ENCODE data around the gene C1orf185. TPM values are rescaled to one million over a fixed set of nuclear protein-coding genes. Genes with fewer than 3 reads are reported as not detected.
A peak's percentile ranks its signal among the peaks of the same experiment; 100 is the strongest.

C1orf185 gene
- total and polyA plus RNA-seq, 9 of the 15 experiments (the other 6 are each of a cell fraction or from before 2014, with no cell fraction given) = not detected

- TF ChIP-seq DMBX1 (CRISPR knock-in tag; IDR thresholded peaks at IDR 0.05; ENCODE audit: borderline replicate concordance) (peak; percentile 28; the same call in 1 of the 2 replicates), MXD1 (CRISPR knock-in tag; IDR thresholded peaks at IDR 0.05; ENCODE audit: borderline replicate concordance, poor library complexity, severe bottlenecking) (no peak), GTF2E2 (tag; IDR thresholded peaks at IDR 0.05) (no peak), RBM34 (IDR thresholded peaks at IDR 0.05; ENCODE audit: borderline replicate concordance, insufficient read depth, low read length) (no peak), CBX3 (IDR thresholded peaks at IDR 0.05; ENCODE audit: borderline replicate concordance in 1 of 2, low read length in 2 of 2) (no peak), ZSCAN29 (IDR thresholded peaks at IDR 0.05) (no peak), FOXJ2 (tag; IDR thresholded peaks at IDR 0.05) (0 out of 2 replicates have a peak, but pooled peaks have one; percentile 11), USF1 (CRISPR knock-in tag; IDR thresholded peaks at IDR 0.05) (no peak), CREB1 (IDR thresholded peaks at IDR 0.05) (no peak), CREB1 (CRISPR knock-in tag; IDR thresholded peaks at IDR 0.05) (no peak), HNRNPL (IDR thresholded peaks at IDR 0.05; ENCODE audit: low read depth, low read length) (no peak), HSF4 (CRISPR knock-in tag; IDR thresholded peaks at IDR 0.05; ENCODE audit: borderline replicate concordance) (no peak), CTCF (IDR thresholded peaks at IDR 0.05 in 2 of 3, conservative IDR thresholded peaks at IDR 0.05 in 1 of 3; ENCODE audit: insufficient read depth in 2 of 3, low read depth in 1 of 3, low read length in 3 of 3) (peak; percentile 79 to 91 (median 81)), TGIF2 (CRISPR knock-in tag; IDR thresholded peaks at IDR 0.05) (no peak), CXXC5 (CRISPR knock-in tag; IDR thresholded peaks at IDR 0.05) (no peak), MITF (IDR thresholded peaks at IDR 0.05) (no peak), ZNF146 (CRISPR knock-in tag; IDR thresholded peaks at IDR 0.05; ENCODE audit: unreplicated experiment) (no peak), NFRKB (IDR thresholded peaks at IDR 0.05; ENCODE audit: low read depth) (no peak), ZNF3 (CRISPR knock-in tag; IDR thresholded peaks at IDR 0.05) (0 out of 2 replicates have a peak, but pooled peaks have one; percentile 6), ETS1 (conservative IDR thresholded peaks at IDR 0.05; ENCODE audit: control insufficient read depth, low read depth, low read length) (no peak), NBN (IDR thresholded peaks at IDR 0.05; ENCODE audit: low read depth) (0 out of 2 replicates have a peak, but pooled peaks have one; percentile 17), SNAPC5 (CRISPR knock-in tag; IDR thresholded peaks at IDR 0.05) (no peak), GTF2F1 (IDR thresholded peaks at IDR 0.05; ENCODE audit: low read depth, low read length) (no peak), STAT5B (CRISPR knock-in tag; IDR thresholded peaks at IDR 0.05) (no peak)
Observed at GRCh38 chr1:51192213-51192843, 90.3 kb downstream of the C1orf185 start (continued).

Measured in K562 (cell line).